Peyer's patch (tissue), 4 donors: ENCODE data around the gene PPP1R37.
"Not testable (repeated sequence)": the region's sequence is repeated elsewhere in the genome, so short reads cannot be mapped to it uniquely, and the experiment has no call there.

Source experiments
- POLR2A ChIP-seq, 2 donors: fragments of 450-650 bp; IDR thresholded peaks; one replicate each; pipeline ENCODE4 v1.5.1; 2017; ENCODE audit warnings: antibody characterized with exemption in 2 of 2, mild to moderate bottlenecking in 2 of 2, moderate library complexity in 2 of 2
- TF ChIP-seq, protein P1 (sequence below), 6 experiments: fragments of 450-650 bp in 4 of 6; fragments of 200-600 bp in 2 of 6; sonication (generic) in 1 of 6; IDR thresholded peaks; one replicate each; pipeline ENCODE4 v1.5.1; 2017 to 2019; ENCODE audit warnings: antibody characterized with exemption in 6 of 6, mild to moderate bottlenecking in 3 of 6, moderate library complexity in 1 of 6

DNA sequence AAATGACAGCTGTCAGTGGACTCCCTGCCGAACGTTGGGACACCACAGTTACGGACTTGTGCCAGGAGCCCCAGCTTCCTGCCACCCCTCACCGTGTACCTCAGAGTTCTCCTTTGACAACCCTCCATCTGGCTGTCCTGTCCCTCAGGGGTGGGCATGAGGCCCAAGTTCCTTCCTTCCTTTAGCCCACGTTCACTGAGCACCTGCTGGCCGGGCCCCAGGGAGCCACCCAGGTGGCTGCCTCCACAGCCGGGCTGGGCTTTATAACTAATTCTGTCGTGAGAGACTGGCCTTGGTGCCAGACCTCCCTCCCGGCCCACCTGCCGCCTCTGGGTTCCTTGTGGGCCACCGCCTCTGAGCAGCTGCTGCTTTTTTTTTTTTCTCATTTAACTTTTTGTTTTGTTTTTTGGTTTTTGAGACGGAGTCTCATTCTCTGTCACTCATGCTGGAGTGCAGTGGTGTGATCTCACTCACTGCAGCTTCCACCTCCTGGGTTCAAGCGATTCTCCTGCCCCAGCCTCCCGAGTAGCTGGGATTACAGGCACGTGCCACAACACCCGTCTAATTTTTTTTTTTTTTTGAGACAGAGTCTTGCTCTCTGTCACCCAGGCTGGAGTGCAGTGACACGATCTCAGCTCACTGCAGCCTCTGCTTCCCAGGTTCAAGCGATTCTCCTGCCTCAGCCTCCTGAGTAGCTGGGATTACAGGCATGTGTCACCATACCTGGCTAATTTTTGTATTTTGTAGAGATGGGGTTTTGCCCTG, 25.8 kb downstream of the PPP1R37 start:
- TF ChIP-seq, protein P1, sequence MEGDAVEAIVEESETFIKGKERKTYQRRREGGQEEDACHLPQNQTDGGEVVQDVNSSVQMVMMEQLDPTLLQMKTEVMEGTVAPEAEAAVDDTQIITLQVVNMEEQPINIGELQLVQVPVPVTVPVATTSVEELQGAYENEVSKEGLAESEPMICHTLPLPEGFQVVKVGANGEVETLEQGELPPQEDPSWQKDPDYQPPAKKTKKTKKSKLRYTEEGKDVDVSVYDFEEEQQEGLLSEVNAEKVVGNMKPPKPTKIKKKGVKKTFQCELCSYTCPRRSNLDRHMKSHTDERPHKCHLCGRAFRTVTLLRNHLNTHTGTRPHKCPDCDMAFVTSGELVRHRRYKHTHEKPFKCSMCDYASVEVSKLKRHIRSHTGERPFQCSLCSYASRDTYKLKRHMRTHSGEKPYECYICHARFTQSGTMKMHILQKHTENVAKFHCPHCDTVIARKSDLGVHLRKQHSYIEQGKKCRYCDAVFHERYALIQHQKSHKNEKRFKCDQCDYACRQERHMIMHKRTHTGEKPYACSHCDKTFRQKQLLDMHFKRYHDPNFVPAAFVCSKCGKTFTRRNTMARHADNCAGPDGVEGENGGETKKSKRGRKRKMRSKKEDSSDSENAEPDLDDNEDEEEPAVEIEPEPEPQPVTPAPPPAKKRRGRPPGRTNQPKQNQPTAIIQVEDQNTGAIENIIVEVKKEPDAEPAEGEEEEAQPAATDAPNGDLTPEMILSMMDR (IDR thresholded peaks at IDR 0.05) = not testable (repeated sequence)
- TF ChIP-seq POLR2A (IDR thresholded peaks at IDR 0.05) = not testable (repeated sequence)
